DOHH2 (cell line): ENCODE measurements around the gene CDK14.

ENCODE experiments used
- CTCF ChIP-seq: fragments of 200-600 bp; sonication (generic); IDR thresholded peaks from one replicate; pipeline ENCODE4 v1.5.1; 2014; ENCODE audit warnings: antibody characterized with exemption, mild to moderate bottlenecking, low read depth, low read length; ENCODE audit not compliant: poor library complexity, severe bottlenecking
- EZH2phosphoT487 ChIP-seq: fragments of 200-600 bp; sonication (generic); IDR thresholded peaks from 2 replicates; pipeline ENCODE4 v1.6.1; 2017; ENCODE audit warnings: borderline replicate concordance, mild to moderate bottlenecking, antibody characterized with exemption, low read length, moderate library complexity, mixed read lengths

- TF ChIP-seq CTCF (no peak), EZH2phosphoT487 (no peak)
Measured at GRCh38 chr7:90599892-90600555, 3.9 kb downstream of the CDK14 start.
